HUES64 (cell line): ENCODE measurements around the gene ANKRD13C.

Experiments used
- H3K27ac ChIP-seq: 2 replicates; pipeline ENCODE4 v1.7.0; 2013; ENCODE audit warnings: low read depth, low read length, inconsistent platforms
- H3K27me3 ChIP-seq: 2 replicates; pipeline ENCODE4 v1.6.1; 2013; ENCODE audit warnings: mild to moderate bottlenecking, low read length; ENCODE audit not compliant: insufficient read depth
- H3K36me3 ChIP-seq: 2 replicates; pipeline ENCODE4 v1.6.1; 2013; ENCODE audit warnings: mild to moderate bottlenecking, low read length; ENCODE audit not compliant: insufficient read depth
- H3K4me1 ChIP-seq: 2 replicates; pipeline ENCODE4 v1.6.1; 2013; ENCODE audit warnings: mild to moderate bottlenecking, low read length, moderate library complexity; ENCODE audit not compliant: insufficient read depth
- H3K4me3 ChIP-seq: 2 replicates; pipeline ENCODE4 v1.5.1; 2013; ENCODE audit warnings: mild to moderate bottlenecking, low read length, moderate library complexity
- H3K9ac ChIP-seq: 2 replicates; pipeline ENCODE4 v1.6.1; 2013; ENCODE audit warnings: mild to moderate bottlenecking, low read depth, low read length
- H3K9me3 ChIP-seq: 2 replicates; pipeline ENCODE4 v1.6.1; 2013; ENCODE audit warnings: low read depth, low read length; ENCODE audit not compliant: insufficient read depth
- WGBS: fragments of 150-250, 120-280 bp; methylation state at CpG from one replicate; pipeline ENCODE4 v1.1.7; 2013; ENCODE audit warnings: missing lambda C conversion rate; 5-methylcytosine and 5-hydroxymethylcytosine counted together

ANKRD13C gene

DNA sequence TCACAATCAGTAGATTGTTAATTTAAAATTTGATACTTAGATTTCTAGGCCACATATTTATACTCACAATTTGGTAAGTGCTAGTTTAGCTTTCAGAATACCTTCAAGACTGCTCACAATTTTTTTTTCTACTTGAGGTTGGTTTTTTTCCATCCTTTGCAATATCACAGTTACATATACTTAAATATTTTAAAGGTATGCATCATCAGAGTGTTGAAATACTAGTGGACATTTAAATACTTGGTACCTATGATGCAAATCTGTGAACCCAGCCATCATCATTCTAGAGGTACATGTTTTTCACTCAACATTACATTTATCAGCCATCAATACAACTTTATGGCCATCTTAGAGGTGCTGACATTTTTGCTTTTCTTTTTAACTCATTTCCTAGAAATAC is 143.0 kb downstream of the ANKRD13C start:
- Histone ChIP-seq H3K9ac (no peak overlapping the region), H3K27ac (no peak overlapping the region), H3K27me3 (no peaks in the 10 kb centered on the region), H3K9me3 (no peaks in the 10 kb centered on the region), H3K4me3 (no peak overlapping the region), H3K4me1 (peaks cover 4% of the 10 kb centered on the region; the same call in 1 of the 2 replicates), H3K36me3 (peaks cover 31% of the 10 kb centered on the region)

DNA sequence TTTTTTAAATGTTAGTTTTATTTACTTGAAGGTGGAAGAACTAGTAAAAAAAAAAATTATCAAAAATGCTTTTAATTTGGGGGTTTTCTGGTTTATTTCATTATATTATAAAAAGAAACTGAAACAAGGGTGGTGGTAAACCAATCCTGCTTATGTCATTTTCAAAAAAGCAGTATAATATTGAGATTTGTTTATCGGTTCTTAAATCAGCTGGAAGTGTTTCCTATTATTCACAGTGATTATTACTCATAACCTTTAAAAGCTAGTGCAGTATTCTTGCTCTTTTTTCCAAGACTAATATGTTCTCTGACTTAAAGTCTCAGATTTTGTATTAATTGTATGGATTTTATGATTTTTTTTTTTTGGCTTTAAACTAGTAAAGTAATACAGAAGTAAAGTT is 143.7 kb downstream of the ANKRD13C start:
- no peak overlapping the region for H3K9ac ChIP-seq
- peaks cover 4% of the 10 kb centered on the region; the same call in 1 of the 2 replicates for H3K4me1 ChIP-seq
- no peak overlapping the region for H3K27ac ChIP-seq
- H3K9me3 ChIP-seq: no peaks in the 10 kb centered on the region
- 100% methylated on average over 1 of the region's 1 CpG for WGBS
- H3K36me3 ChIP-seq: peaks cover 27% of the 10 kb centered on the region
- no peak overlapping the region for H3K4me3 ChIP-seq
- no peaks in the 10 kb centered on the region for H3K27me3 ChIP-seq
